Ovary (tissue), 3 donors: Measurements from ENCODE around the gene DNAJB2.

ENCODE experiments used
- CTCF ChIP-seq, 3 donors: fragments of 450-650 bp in 2 of 3; fragments of 200-600 bp in 1 of 3; IDR thresholded peaks; one replicate each; pipeline versions ENCODE4 v1.5.1 to v1.8.0; 2016 to 2022; ENCODE audit warnings: antibody characterized with exemption in 3 of 3, mild to moderate bottlenecking in 1 of 3
- POLR2A ChIP-seq: fragments of 450-650 bp; IDR thresholded peaks from one replicate; pipeline ENCODE4 v1.6.1; 2017; ENCODE audit warnings: antibody characterized with exemption, mild to moderate bottlenecking, moderate library complexity
- donor health status: DM: no; HTN: no; CAD: no.

GRCh38 chr2:219325657-219326315 lies 46.6 kb downstream of the DNAJB2 start:
- TF ChIP-seq POLR2A (no peak), CTCF (IDR thresholded peaks at IDR 0.05) (no peak)
